ENCODE data around the gene CS. TPM values are rescaled to one million over a fixed set of nuclear protein-coding genes. Genes with fewer than 3 reads are reported as not detected.

The CS gene
- total and polyA plus RNA-seq, 5 donors: 250 to 594 (median 565) TPM

DNA sequence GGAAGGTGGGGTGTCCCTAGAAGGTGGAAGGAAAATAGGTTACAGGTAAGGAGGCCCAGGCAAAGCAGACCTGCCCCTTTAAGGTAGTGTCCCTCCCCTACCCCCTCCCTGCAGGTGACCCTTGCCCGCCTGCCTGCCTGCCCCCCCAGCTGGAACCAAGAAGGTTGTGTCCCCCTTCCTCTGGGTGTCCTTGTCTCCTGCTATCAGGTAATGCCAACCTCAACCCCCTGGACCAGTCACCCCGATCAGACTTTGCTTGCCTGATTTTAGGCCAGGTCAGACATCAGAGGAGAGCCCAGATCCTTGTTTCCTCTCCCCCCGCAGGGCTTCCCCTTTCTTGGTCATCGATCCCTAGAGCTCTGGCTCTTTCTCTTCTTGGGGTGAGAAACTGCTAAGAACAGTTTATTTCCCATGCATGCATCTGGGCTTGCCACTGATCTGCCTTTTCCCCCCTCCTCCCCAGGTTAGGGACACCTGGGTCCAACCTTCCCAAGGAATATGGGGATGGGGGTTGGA is 70.2 kb downstream of the CS start, which contains the start of gene SLC39A5:
Gene SLC39A5 (plus strand): TSS at position 136 of the 516 bp plus-strand sequence. CDS start 1,224 bp downstream, outside the sequence.
- no peak within 1 kb of the TSS for H3K4me3 ChIP-seq (ENCODE audit: low read length)
- 78% methylated on average over 4 of the region's 4 CpGs for WGBS
- H3K9me3 ChIP-seq (ENCODE audit: control insufficient read depth, low read length): no peaks in the 10 kb centered on the region
- ATAC-seq (no peak), DNase-seq (no peak)
- intact Hi-C loops (cut with DNase I): loop anchor here in 1 of 4 donors (2.0 kb wide), 1 partner anchor 15 kb away; no protein-coding TSS in a partner anchor
- H3K4me1 ChIP-seq (ENCODE audit: control insufficient read depth, insufficient read depth, low read length): no peaks in the 10 kb centered on the region
- no peaks in the 10 kb centered on the region for H3K27me3 ChIP-seq (ENCODE audit: control insufficient read depth, insufficient read depth)
- H3K27ac ChIP-seq (ENCODE audit: low read length): no peak within 1 kb of the TSS

DNA sequence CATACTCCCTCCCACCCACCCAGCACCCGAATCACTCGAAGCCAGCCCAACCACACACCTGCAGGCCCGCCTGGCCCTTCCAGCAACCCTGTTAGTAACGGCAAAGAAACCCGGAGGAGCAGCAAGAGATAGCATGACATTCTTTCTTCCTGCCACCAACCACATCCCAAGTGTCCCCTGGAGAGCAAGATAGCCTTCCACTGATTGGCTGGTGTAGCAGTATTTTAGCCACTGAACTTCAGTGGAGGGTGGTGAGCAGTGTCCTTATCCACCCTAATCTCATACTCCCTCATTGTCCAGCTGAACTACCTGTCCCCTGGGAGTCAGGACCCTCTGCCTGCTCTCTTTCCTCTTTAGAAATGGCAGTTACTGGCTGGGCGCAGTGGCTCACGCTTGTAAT is 71.0 kb downstream of the CS start:
- Histone ChIP-seq H3K4me1 (ENCODE audit: control insufficient read depth, insufficient read depth, low read length) (no peaks in the 10 kb centered on the region), H3K27me3 (ENCODE audit: control insufficient read depth, insufficient read depth) (no peaks in the 10 kb centered on the region), H3K27ac (ENCODE audit: low read length) (no peak overlapping the region), H3K4me3 (ENCODE audit: low read length) (no peak overlapping the region), H3K9me3 (ENCODE audit: control insufficient read depth, low read length) (no peaks in the 10 kb centered on the region)
- intact Hi-C loops (cut with DNase I): loop anchor here in 1 of 4 donors (2.0 kb wide), 1 partner anchor 16 kb away; no protein-coding TSS in a partner anchor
- 76% methylated on average over 7 of the region's 7 CpGs for WGBS
- DNase-seq (no peak), ATAC-seq (no peak)

DNA sequence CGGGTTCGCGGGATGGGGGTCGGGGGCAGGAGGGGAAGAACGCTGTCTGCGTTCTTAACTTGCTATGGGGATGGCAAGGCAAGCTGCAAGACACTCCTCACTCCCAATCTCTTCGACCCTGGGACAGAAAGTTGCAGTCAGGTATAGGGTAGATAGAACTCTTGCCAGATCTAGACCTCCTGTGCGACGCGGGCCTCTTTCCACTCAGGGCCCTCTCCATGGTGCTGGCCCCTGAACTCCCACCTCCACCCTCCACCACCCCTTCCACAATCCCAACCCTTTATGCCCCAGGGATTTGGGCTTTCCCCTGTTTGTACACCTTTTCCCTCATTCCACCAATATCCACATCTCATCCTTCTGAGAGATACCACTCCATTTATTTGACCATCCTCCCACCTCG is 75.2 kb downstream of the CS start:
- DNase-seq: no peak
- intact Hi-C loops (cut with DNase I): no loop called here
- H3K27me3 ChIP-seq (ENCODE audit: control insufficient read depth, insufficient read depth): no peaks in the 10 kb centered on the region
- no peaks in the 10 kb centered on the region for H3K9me3 ChIP-seq (ENCODE audit: control insufficient read depth, low read length)
- no peak for ATAC-seq
- H3K27ac ChIP-seq (ENCODE audit: low read length): no peak overlapping the region
- H3K4me3 ChIP-seq (ENCODE audit: low read length): peak overlapping the region; percentile 86
- peaks cover 2% of the 10 kb centered on the region for H3K4me1 ChIP-seq (ENCODE audit: control insufficient read depth, insufficient read depth, low read length)
- 71% methylated on average over 11 of the region's 11 CpGs for WGBS

DNA sequence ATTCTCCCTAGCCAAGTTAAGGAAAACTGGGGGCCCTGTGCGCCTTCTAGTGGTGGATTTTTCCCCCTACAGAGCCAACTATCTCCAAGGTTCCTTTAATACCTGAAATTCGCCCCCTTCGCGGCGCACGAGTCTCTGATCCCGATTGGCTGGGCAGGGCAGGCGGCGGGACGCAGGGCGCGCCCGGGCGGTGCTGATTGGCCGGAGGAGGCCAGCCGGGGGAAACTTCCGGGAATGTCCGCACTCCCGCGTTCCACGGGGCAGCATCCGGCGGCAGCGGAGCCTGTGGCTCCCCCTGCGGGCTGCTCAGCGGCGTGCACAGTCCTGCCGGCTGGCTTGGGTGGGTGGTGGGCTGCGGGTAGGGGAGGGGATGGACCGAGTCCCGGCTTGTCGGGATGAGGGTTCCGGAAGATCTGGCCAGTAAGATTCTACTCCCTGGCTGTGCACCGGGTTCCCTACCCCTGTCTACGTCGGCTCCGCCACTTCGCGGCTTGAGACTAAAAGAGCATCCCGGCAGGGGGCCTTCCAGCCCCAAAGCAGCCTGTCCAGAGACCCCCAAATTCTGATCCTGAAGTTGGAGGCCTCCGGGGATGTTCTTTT is 75.9 kb downstream of the CS start, which contains the start of gene NABP2:
Gene NABP2 (plus strand): TSS at position 241 of the 600 bp plus-strand sequence. CDS start 515 bp downstream, outside the sequence.
- under 1% methylated on average over 41 of the region's 41 CpGs for WGBS
- ATAC-seq (peak; percentile 90 to 91), DNase-seq (peak; percentile 99)
- H3K4me3 ChIP-seq (ENCODE audit: low read length): peak within 1 kb of the TSS; percentile 86
- peak within 1 kb of the TSS; percentile 88 for H3K27ac ChIP-seq (ENCODE audit: low read length)
- H3K27me3 ChIP-seq (ENCODE audit: control insufficient read depth, insufficient read depth): no peaks in the 10 kb centered on the region
- no peaks in the 10 kb centered on the region for H3K9me3 ChIP-seq (ENCODE audit: control insufficient read depth, low read length)
- intact Hi-C loops (cut with DNase I): no loop called here
- H3K4me1 ChIP-seq (ENCODE audit: control insufficient read depth, insufficient read depth, low read length): peaks cover 2% of the 10 kb centered on the region

DNA sequence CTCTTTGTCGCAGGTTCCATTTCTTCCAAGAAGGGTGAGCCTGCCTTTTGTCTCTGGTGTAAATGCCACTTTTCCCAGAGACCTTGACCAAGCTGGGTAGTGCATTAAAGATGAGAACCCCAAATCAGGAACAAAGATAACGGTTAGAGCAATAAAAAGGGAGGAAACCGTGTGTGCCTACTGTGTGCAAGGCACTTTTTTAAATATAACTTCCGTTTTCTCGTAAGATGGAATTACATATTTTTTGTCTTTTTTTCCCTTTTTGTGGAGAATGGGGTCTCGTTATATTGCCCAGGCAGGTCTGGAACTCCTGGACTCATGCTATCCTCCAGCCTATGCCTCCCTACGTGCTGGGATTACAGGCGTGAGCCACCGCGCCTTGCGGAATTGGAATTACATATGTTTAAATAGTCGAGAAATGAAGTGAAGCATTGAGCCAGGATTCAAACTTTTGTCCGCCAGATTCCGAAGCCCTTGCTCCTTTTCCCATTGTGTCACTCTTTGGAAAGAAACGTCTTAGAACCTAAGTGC is 76.5 kb downstream of the CS start:
- peak overlapping the region; percentile 88 for H3K27ac ChIP-seq (ENCODE audit: low read length)
- H3K4me3 ChIP-seq (ENCODE audit: low read length): peak overlapping the region; percentile 39
- ATAC-seq: no peak
- WGBS: 22% methylated on average over 15 of the region's 15 CpGs
- intact Hi-C loops (cut with DNase I): no loop called here
- H3K27me3 ChIP-seq (ENCODE audit: control insufficient read depth, insufficient read depth): no peaks in the 10 kb centered on the region
- peaks cover 2% of the 10 kb centered on the region for H3K4me1 ChIP-seq (ENCODE audit: control insufficient read depth, insufficient read depth, low read length)
- DNase-seq: no peak
- no peaks in the 10 kb centered on the region for H3K9me3 ChIP-seq (ENCODE audit: control insufficient read depth, low read length)

DNA sequence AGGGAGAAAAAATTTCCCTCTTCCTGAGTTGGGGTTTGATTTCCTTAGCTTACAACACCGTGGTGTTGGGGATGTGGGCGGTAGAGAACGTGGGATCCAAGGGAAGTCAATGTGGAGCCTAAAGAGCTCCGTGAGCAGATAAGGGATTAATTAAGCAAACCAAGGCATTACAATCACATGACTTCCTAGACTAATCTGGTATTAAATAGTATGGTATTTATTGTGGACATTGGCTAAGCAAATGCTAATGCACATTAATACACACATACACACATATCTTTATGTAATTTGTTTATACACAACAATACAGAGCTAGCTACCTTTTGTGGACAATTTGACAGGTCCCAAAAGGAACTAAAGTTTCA is 77.6 kb downstream of the CS start:
- 9% methylated on average over 4 of the region's 4 CpGs for WGBS
- H3K4me3 ChIP-seq (ENCODE audit: low read length): peak overlapping the region; percentile 72
- no peaks in the 10 kb centered on the region for H3K9me3 ChIP-seq (ENCODE audit: control insufficient read depth, low read length)
- H3K27ac ChIP-seq (ENCODE audit: low read length): peak overlapping the region; percentile 99
- H3K4me1 ChIP-seq (ENCODE audit: control insufficient read depth, insufficient read depth, low read length): peaks cover 2% of the 10 kb centered on the region
- intact Hi-C loops (cut with DNase I): no loop called here
- no peak for DNase-seq
- ATAC-seq: no peak
- no peaks in the 10 kb centered on the region for H3K27me3 ChIP-seq (ENCODE audit: control insufficient read depth, insufficient read depth)

DNA sequence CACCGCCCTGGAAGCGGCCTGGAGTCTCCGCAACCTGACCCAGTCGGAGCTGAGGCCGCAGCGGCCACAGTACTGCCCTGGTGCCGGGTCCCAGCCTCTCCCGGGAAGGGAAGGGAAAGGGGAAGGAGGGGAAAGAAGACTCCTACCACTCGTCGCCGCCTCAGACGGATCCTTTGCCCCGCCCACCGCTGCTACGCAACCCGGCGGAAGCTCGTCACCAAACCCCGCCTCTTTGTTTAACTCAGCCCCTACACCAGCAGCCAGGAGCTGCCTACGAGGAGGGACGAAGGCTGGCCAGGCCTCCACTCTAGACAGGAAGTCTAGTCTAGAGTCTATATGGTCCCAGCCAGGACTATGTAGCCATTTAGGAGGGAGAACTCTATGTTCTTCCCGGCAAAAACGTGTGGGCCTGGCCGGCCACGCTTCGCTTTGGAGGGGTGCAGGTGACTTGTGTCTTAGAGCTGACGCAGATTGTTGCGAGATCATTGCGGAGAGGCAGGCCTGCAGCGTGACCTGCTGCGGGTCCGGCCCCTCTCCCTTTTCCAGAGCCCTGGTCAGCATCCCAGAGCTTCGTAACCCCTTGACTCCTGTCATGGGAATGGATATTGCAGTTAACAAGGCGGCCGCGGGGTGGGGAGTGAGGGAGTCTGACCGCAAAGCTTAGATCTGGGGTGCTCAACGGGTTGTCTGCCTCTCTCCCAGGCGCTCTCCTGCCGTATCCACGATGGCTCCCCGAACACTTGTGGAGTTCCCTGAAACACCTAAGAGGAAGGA is 78.2 kb downstream of the CS start, which contains the start of gene RNF41:
Gene RNF41 (minus strand): TSS at position 166 of the 774 bp plus-strand sequence. CDS start 7,875 bp downstream, outside the sequence.
- peaks cover 2% of the 10 kb centered on the region for H3K4me1 ChIP-seq (ENCODE audit: control insufficient read depth, insufficient read depth, low read length)
- under 1% methylated on average over 42 of the region's 42 CpGs for WGBS

More for the DNA sequence above, 78.2 kb downstream of the CS start, which contains the start of gene RNF41:
- Histone ChIP-seq H3K27ac (ENCODE audit: low read length) (peak within 1 kb of the TSS; percentile 99), H3K4me3 (ENCODE audit: low read length) (peak within 1 kb of the TSS; percentile 75), H3K9me3 (ENCODE audit: control insufficient read depth, low read length) (no peaks in the 10 kb centered on the region), H3K27me3 (ENCODE audit: control insufficient read depth, insufficient read depth) (no peaks in the 10 kb centered on the region)
- intact Hi-C loops (cut with DNase I): no loop called here
- DNase-seq: peak; percentile 98 to 99 (median 99)
- ATAC-seq: peak; percentile 93 to 94

Other genes with a start within 250 kb of the CS start
- 1 to 10 TPM; 3.2 to 7.4 (median 6.1) TPM for gene ERBB3, start 220.2 kb downstream of the CS start, total RNA-seq
- gene ERBB3, start 220.2 kb downstream of the CS start, polyA plus RNA-seq: 6.4 TPM
- 10 to 100 TPM; 65.5 to 77.6 (median 74.2) TPM for gene PA2G4, start 195.8 kb downstream of the CS start, total RNA-seq
- gene PA2G4, start 195.8 kb downstream of the CS start, polyA plus RNA-seq: 73.3 TPM
- 1,000 to 10,000 TPM; 2,156 to 2,505 (median 2,353) TPM for gene RPL41, start 183.7 kb downstream of the CS start, total RNA-seq
- 2,026 TPM for gene RPL41, start 183.7 kb downstream of the CS start, polyA plus RNA-seq
- 1 to 10 TPM; 6.1 to 8.6 (median 6.7) TPM for gene ZC3H10, start 182.1 kb downstream of the CS start, total RNA-seq
- 2.7 TPM for gene ZC3H10, start 182.1 kb downstream of the CS start, polyA plus RNA-seq
- gene ESYT1, start 172.1 kb downstream of the CS start, total RNA-seq: 10 to 100 TPM; 30.7 to 38.5 (median 33.6) TPM
- 29.1 TPM for gene ESYT1, start 172.1 kb downstream of the CS start, polyA plus RNA-seq
- 10 to 100 TPM; 48.4 to 74.6 (median 60.2) TPM for gene MYL6B, start 147.7 kb downstream of the CS start, total RNA-seq
- gene MYL6B, start 147.7 kb downstream of the CS start, polyA plus RNA-seq: 65.7 TPM
- gene MYL6, start 142.0 kb downstream of the CS start, total RNA-seq: 1,000 to 10,000 TPM in 1 of 4 donors, 100 to 1,000 TPM in 3; 592 to 1,178 (median 826) TPM
- gene MYL6, start 142.0 kb downstream of the CS start, polyA plus RNA-seq: 1,131 TPM
- gene SMARCC2, start 110.8 kb downstream of the CS start, total RNA-seq: 10 to 100 TPM; 63.2 to 94.6 (median 72.2) TPM
- 28.6 TPM for gene SMARCC2, start 110.8 kb downstream of the CS start, polyA plus RNA-seq
- 10 to 100 TPM; 43.5 to 63.2 (median 47.0) TPM for gene RNF41, start 78.4 kb downstream of the CS start, total RNA-seq
- gene RNF41, start 78.4 kb downstream of the CS start, polyA plus RNA-seq: 17.4 TPM
- 10 to 100 TPM; 20.2 to 26.0 (median 24.4) TPM for gene NABP2, start 76.0 kb downstream of the CS start, total RNA-seq
- gene NABP2, start 76.0 kb downstream of the CS start, polyA plus RNA-seq: 19.1 TPM
- under 1 TPM in 1 of 4 donors, not detected in 3; 0.49 TPM for gene SLC39A5, start 70.3 kb downstream of the CS start, total RNA-seq
- gene SLC39A5, start 70.3 kb downstream of the CS start, polyA plus RNA-seq: 0.18 TPM
- gene ANKRD52, start 41.9 kb downstream of the CS start, total RNA-seq: 10 to 100 TPM; 22.8 to 30.7 (median 25.6) TPM
- 13.4 TPM for gene ANKRD52, start 41.9 kb downstream of the CS start, polyA plus RNA-seq
- 100 to 1,000 TPM in 3 of 4 donors, 10 to 100 TPM in 1; 98.5 to 166 (median 117) TPM for gene COQ10A, start 33.4 kb downstream of the CS start, total RNA-seq
- gene COQ10A, start 33.4 kb downstream of the CS start, polyA plus RNA-seq: 159 TPM
- 10 to 100 TPM; 52.4 to 65.1 (median 55.1) TPM for gene CNPY2, start 15.7 kb upstream of the CS start, total RNA-seq
- gene CNPY2, start 15.7 kb upstream of the CS start, polyA plus RNA-seq: 69.7 TPM
- 10 to 100 TPM; 39.9 to 58.3 (median 49.1) TPM for gene PAN2, start 33.7 kb upstream of the CS start, total RNA-seq
- 33.1 TPM for gene PAN2, start 33.7 kb upstream of the CS start, polyA plus RNA-seq
- not detected for gene IL23A, start 38.6 kb upstream of the CS start, total RNA-seq
- 0.32 TPM for gene IL23A, start 38.6 kb upstream of the CS start, polyA plus RNA-seq
- 10 to 100 TPM; 44.6 to 67.6 (median 53.5) TPM for gene STAT2, start 59.8 kb upstream of the CS start, total RNA-seq
- 29.9 TPM for gene STAT2, start 59.8 kb upstream of the CS start, polyA plus RNA-seq
- gene APOF, start 62.5 kb upstream of the CS start, total RNA-seq: not detected
- not detected for gene APOF, start 62.5 kb upstream of the CS start, polyA plus RNA-seq
- gene TIMELESS, start 149.1 kb upstream of the CS start, total RNA-seq: 1 to 10 TPM; 2.2 to 3.9 (median 3.6) TPM
- 2.2 TPM for gene TIMELESS, start 149.1 kb upstream of the CS start, polyA plus RNA-seq
- gene MIP, start 154.3 kb upstream of the CS start, total RNA-seq: under 1 TPM in 3 of 4 donors, not detected in 1; 0.14 to 0.34 (median 0.25) TPM
- gene MIP, start 154.3 kb upstream of the CS start, polyA plus RNA-seq: 0.14 TPM
- 1 to 10 TPM; 2.6 to 3.3 (median 2.7) TPM for gene SPRYD4, start 168.2 kb upstream of the CS start, total RNA-seq
- 3.1 TPM for gene SPRYD4, start 168.2 kb upstream of the CS start, polyA plus RNA-seq
- 1 to 10 TPM in 1 of 4 donors, under 1 TPM in 3; 0.42 to 1.2 (median 0.57) TPM for gene GLS2, start 187.8 kb upstream of the CS start, total RNA-seq
- gene GLS2, start 187.8 kb upstream of the CS start, polyA plus RNA-seq: 0.63 TPM
- 10 to 100 TPM; 29.6 to 41.4 (median 37.6) TPM for gene RBMS2, start 221.5 kb upstream of the CS start, total RNA-seq
- gene RBMS2, start 221.5 kb upstream of the CS start, polyA plus RNA-seq: 11.0 TPM

All from right cardiac atrium (tissue), 5 donors.